NCI-H748 treated with DMSO at 0.1 percent for 48 hours (cell line): ENCODE data around the gene ZNF214.
"Not testable (repeated sequence)": the region's sequence is repeated elsewhere in the genome, so short reads cannot be mapped to it uniquely, and the experiment has no call there.

Experiments used
- DNase-seq: peaks from one replicate; lab custom pipeline; 2025; lab: John Stamatoyannopoulos, UW

The ZNF214 gene

DNA sequence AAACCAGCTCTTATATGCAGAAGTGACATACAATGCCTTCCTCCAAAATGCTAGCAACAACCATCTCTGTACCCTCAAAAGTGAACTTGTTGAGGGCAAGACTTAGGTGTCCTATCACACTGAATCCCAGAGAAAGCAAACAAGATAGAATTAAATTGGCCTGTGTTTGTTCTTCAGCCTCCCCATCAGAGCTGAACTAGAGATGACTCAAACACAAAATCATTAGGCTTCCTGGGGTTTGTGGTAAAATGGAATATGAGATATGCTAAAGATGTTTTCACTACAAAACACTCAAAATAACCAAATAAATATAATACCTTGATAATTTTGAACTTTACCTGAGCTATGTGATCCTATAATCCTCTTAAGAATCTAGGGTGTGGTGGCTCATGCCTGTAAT lies 31.6 kb downstream of the ZNF214 start:
- DNase-seq, result no peak

DNA sequence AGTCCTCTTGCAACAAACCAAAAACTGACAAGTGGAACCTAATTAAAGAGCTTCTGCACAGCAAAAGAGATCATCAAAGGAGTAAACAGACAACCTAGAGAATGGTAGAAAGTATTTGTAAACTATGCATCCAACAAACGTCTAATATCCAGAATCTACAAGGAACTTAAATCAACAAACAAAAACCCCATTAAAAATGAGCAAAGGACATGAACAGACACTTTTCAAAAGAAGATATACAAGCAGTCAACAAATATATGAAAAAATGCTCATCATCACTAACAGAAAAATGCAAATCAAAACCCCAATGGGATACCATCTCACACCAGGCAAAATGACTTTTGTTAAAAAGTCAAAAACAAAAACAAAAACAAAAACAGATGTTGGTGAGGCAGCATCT lies 33.7 kb downstream of the ZNF214 start:
- DNase-seq, result no peak

DNA sequence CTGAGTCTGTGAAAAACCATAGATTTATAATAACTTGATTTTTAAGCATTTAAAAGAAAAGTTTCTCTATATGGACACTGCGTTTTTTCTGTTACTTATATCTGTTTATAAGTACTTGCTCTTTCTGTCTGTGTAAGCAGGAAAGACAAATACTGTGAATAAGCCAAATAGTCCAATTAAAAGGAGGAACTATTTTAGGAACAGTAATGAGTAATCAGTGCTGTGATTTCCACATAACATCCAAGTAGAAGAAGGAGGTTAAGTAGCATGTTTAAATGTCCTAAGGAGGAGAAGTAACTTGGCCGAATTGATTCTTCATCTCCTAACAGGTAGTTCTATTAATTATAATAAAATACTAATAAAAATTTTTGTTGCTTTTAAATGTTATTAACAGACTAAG lies 40.8 kb downstream of the ZNF214 start:
- DNase-seq, result no peak

DNA sequence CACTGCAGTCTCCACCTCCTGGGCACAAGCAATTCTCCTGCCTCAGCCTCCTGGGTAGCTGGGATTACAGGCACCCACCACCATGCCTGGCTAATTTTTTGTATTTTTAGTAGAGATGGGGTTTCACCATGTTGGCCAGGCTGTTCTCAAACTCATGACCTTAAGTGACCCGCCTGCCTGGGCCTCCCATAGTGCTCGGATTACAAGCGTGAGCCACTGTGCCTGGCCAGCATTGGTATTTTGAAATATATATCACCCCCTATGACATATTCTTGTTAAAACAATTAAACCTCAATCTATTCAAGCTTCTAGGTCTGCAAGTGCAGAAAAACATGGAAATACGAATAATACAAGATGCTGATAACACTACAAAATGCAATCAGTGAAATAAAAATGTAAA lies 50.3 kb downstream of the ZNF214 start:
- not testable (repeated sequence) for DNase-seq

DNA sequence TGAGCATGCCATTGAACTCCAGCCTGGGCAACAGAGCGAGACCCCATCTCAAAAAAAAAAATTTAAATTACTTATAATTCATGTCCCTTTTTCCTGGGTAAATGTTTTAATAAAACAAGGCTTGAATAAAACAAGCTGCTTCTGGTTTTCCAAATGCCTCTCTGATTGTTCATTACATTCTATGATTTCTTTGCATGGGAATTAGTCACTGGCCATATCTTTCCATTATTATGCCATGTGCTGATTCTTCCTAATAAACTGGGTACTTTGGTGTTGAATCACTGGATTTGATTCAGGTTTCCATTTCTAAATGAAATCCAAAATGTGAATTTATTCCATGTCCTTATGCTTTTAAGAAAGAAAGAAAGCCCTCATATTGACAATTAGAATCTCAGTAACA lies 51.3 kb downstream of the ZNF214 start:
- no peak for DNase-seq

DNA sequence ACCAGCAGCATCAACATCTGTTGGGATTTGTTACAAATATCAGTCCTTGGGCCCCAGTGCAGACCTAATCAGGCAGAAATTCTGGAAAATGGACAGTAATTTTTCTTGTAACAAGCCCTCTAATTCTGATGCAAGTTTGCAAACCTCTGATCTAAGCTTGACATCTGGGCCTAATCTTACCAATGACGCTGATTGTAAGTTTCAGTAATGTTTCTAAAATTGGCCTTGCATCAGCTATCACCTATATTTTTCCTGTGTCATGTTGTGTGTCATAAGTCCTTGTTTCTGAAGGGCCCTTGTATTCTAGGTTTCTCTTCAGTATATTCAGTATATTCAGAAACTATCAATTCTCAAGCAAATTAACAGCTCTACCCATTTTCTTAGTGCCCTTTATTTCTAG lies 57.5 kb downstream of the ZNF214 start:
- DNase-seq, result no peak

DNA sequence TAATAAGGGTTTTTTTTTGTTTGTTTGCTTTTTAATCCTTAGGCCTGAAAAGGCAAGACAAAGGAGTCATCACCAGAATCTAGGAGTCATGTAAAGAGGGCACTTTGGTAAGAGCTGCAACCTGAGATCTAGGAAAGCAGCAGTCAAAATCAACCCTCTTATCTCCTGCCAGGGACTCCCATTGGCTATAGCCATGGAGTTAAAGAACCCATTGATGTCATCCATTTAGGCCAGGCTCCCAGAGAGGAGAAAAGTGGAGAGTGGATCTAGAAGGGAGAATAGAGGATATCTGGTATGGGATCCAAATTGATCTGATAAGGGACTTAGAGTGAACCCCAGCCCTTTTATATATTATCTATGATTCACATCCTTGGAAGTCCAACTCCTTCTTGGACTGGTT lies 58.0 kb downstream of the ZNF214 start:
- no peak for DNase-seq

DNA sequence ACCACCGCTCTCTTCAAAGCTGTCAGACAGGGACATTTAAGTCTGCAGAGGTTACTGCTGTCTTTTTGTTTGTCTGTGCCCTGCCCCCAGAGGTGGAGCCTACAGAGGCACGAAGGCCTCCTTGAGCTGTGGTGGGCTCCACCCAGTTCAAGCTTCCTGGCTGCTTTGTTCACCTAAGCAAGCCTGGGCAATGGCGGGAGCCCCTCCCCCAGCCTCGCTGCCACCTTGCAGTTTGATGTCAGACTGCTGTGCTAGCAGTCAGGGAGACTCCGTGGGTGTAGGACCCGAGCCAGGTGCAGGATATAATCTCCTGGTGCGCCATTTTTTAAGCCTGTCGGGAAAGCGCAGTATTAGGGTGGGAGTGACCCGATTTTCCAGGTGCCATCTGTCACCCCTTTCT lies 65.9 kb downstream of the ZNF214 start:
- not testable (repeated sequence) for DNase-seq
